Activated CD4-positive, alpha-beta memory T cell treated with anti-CD3 and anti-CD28 coated beads for 36 hours (primary cell): ENCODE data around the gene ACER1. TPM values are rescaled to one million over a fixed set of nuclear protein-coding genes. Genes with fewer than 3 reads are reported as not detected.
"Not testable (repeated sequence)": the region's sequence is repeated elsewhere in the genome, so short reads cannot be mapped to it uniquely, and the experiment has no call there.

Experiments used
- CTCF ChIA-PET: fragments of 350-600 bp; sonication (Branson Sonifier 250); formaldehyde crosslinking; loops from one replicate; lab custom pipeline; 2021; ENCODE audit warnings: antibody characterized with exemption, inconsistent platforms; lab: Charles Lee
- POLR2A ChIA-PET: fragments of 350-600 bp; sonication (Branson Sonifier 250); formaldehyde crosslinking; loops from one replicate; lab custom pipeline; 2021; ENCODE audit warnings: antibody characterized with exemption; lab: Charles Lee
- DNase-seq: peaks from one replicate; pipeline ENCODE4 v3.0.0-alpha.2; 2020
- H3K27ac Mint-ChIP-seq: one replicate; pipeline ENCODE4 v1.8.0; 2021; ENCODE audit warnings: mixed read lengths
- H3K27me3 Mint-ChIP-seq: one replicate; pipeline ENCODE4 v1.8.0; 2021; ENCODE audit warnings: mixed read lengths
- H3K36me3 Mint-ChIP-seq: one replicate; pipeline ENCODE4 v1.8.0; 2021; ENCODE audit warnings: mixed read lengths
- H3K4me1 Mint-ChIP-seq: one replicate; pipeline ENCODE4 v1.8.0; 2021; ENCODE audit warnings: low read depth, mixed read lengths
- H3K4me3 Mint-ChIP-seq: one replicate; pipeline ENCODE4 v1.8.0; 2021; ENCODE audit warnings: mild to moderate bottlenecking, mixed read lengths
- H3K9me3 Mint-ChIP-seq: one replicate; pipeline ENCODE4 v1.8.0; 2021; ENCODE audit warnings: mixed read lengths
- intact Hi-C: fragments of 100-400 bp; cut with micrococcal nuclease; formaldehyde crosslinking; loops from one replicate; pipeline ENCODE4 v1.15.1; 2023
- total RNA-seq, 2 experiments: library from RNA; stranded (reverse); gene quantifications; one replicate each; pipeline ENCODE4 v1.2.3, GENCODE V29; 2021

Gene ACER1
- total RNA-seq, 2 experiments from 2014 or later, result 0.14 TPM; not detected in 1

DNA sequence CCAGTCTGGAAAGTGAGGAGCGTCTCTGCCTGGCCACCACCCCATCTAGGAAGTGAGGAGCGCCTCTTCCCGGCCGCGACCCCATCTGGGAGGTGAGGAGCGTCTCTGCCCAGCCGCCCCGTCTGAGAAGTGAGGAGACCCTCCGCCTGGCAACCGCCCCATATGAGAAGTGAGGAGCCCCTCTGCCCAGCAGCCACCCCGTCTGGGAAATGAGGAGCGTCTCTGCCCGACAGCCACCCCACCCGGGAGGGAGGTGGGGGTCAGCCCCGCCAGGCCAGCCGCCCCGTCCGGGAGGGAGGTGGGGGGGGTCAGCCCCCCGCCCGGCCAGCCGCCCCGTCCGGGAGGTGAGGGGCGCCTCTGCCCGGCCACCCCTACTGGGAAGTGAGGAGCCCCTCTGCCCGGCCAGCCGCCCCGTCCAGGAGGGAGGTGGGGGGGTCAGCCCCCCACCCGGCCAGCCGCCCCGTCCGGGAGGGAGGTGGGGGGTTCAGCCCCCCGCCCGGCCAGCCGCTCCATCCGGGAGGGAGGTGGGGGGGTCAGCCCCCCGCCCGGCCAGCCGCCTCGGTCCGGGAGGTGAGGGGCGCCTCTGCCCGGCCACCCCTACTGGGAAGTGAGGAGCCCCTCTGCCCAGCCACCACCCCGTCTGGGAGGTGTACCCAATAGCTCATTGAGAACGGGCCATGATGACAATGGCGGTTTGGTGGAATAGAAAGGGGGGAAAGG, 22.1 kb upstream of the ACER1 start:
- H3K4me3 Mint-ChIP-seq, H3K4me1 Mint-ChIP-seq, POLR2A ChIA-PET, H3K36me3 Mint-ChIP-seq, intact Hi-C loops, H3K27me3 Mint-ChIP-seq, CTCF ChIA-PET, H3K9me3 Mint-ChIP-seq, DNase-seq, H3K27ac Mint-ChIP-seq: not testable (repeated sequence)

DNA sequence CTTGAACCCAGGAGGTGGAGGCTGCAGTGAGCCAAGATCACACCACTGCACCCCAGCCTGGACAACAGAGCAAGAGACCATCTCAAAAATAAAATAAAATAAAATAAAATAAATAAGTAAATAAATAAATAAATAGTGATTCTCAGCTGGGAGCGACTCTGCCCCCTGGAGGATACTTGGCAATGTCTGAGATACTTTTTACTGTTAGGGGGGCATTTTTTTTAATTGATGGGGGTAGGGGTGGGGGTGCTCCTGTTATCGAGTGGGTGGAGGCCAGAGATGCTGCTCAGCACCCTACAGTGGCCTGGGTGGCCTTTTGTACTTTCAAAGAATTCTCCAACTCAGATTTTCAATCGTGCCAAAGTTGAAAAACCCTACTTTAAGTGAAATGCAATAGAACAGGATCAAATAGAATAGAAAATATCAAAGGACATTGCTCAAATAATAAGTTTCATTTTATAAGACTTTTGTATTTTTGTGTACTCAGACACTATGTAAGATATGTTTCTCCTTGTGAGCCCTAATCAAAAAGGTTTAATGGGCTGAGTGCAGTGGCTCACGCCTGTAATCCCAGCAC, 20.8 kb upstream of the ACER1 start:
- H3K4me1 Mint-ChIP-seq, result no peaks in the 10 kb centered on the region
- CTCF ChIA-PET, result interaction anchor here (1.3 kb wide), 1 partner anchor 21 kb away, joined by 3 read pairs; no protein-coding TSS in a partner anchor
- H3K9me3 Mint-ChIP-seq, result no peaks in the 10 kb centered on the region
- no peaks in the 10 kb centered on the region for H3K27me3 Mint-ChIP-seq
- no peak for DNase-seq
- POLR2A ChIA-PET, result no interaction called here
- intact Hi-C loops, result no loop called here
- no peak overlapping the region for H3K4me3 Mint-ChIP-seq
- H3K36me3 Mint-ChIP-seq, result peaks cover 7% of the 10 kb centered on the region
- no peak overlapping the region for H3K27ac Mint-ChIP-seq

DNA sequence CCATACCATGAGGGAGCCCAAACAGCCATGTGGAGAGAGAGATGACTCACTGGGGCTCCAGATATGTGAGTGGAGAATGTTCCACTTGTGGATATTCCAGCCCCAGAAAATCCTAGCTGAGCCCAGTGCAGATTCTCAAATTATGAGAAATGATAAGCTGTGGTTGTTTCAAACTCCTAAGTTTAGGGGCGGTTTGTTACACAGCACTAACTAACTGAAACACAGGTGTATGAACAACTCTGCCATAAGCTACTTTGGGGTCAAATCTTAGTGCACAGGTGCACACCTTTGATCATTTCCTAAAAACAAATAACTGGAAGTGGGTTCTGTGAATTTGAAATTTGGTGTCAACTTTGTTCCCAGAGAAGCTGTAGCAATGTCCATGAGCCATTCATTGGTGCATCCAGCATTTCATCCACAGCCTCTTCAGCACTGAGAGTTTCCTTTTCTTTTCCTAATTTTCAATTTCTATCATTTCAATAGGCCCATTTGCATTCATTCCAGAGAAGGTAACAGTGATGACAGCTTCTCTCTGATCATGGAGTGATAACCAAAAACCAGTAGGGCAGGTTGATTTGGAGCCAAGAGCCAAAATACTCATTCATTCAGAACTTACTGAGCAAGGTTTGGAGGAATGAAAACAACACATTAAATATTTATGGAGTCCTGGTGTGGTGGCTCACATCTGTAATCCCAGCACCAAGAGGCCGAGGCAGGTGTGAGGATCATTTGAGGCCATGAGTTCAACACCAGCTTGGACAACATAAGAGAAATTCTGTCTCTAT, 19.2 kb upstream of the ACER1 start:
- no peak for DNase-seq
- Mint-ChIP-seq H3K9me3 (no peaks in the 10 kb centered on the region), H3K36me3 (peaks cover 9% of the 10 kb centered on the region), H3K27me3 (no peaks in the 10 kb centered on the region), H3K4me1 (no peaks in the 10 kb centered on the region), H3K27ac (no peak overlapping the region), H3K4me3 (no peak overlapping the region)
- intact Hi-C loops, result no loop called here
- ChIA-PET POLR2A (no interaction called here), CTCF (interaction anchor here (0.6 to 1.1 kb wide), 4 partner anchors 53 to 988 kb away, joined by 3 to 4 read pairs (median 3); no protein-coding TSS in a partner anchor)

DNA sequence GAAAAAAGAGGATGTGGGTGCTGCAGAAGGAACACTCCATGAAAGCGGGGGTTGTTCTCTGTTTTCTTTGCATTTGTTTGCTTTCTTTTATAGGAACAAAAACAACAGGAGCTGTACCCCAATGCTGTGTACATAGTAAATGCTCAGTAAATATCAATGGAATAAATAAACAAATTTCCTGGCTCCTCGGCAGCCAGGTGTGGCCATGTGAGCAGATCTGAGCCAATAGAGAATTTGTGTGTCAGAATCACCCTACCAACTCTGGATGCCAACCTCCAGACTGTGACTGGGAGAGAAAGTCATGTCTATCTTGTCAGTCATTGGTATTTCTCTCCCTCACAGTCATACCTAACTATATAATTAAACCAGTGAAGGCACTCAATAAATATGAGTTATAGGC, 17.3 kb upstream of the ACER1 start:
- intact Hi-C loops, result no loop called here
- Mint-ChIP-seq H3K36me3 (peaks cover 9% of the 10 kb centered on the region), H3K27me3 (no peaks in the 10 kb centered on the region), H3K4me3 (no peak overlapping the region), H3K4me1 (no peaks in the 10 kb centered on the region), H3K9me3 (no peaks in the 10 kb centered on the region), H3K27ac (no peak overlapping the region)
- no peak for DNase-seq
- ChIA-PET CTCF (no interaction called here), POLR2A (no interaction called here)

DNA sequence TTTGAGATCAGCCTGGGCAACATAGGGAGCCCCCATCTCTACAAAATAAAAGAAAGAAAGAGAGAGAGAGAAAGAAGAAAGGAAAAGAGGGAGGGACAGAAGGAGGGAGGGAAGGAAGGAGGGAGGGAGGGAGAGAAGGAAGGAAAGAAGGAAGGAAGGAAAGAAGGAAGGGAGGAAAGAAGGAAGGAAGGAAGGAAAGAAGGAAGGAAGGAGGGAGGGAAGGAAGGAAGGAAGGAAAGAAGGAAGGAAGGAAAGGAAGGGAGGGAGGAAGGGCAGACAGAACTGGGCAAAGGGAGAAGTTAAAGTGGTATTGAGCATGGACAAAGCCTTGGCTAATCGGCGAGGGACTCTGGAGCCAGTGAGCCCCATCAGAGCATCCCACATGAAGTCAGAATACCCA, 15.9 kb upstream of the ACER1 start:
- H3K4me3 Mint-ChIP-seq, H3K9me3 Mint-ChIP-seq, H3K4me1 Mint-ChIP-seq, DNase-seq, H3K27me3 Mint-ChIP-seq, intact Hi-C loops, H3K27ac Mint-ChIP-seq, CTCF ChIA-PET, POLR2A ChIA-PET, H3K36me3 Mint-ChIP-seq: not testable (repeated sequence)

DNA sequence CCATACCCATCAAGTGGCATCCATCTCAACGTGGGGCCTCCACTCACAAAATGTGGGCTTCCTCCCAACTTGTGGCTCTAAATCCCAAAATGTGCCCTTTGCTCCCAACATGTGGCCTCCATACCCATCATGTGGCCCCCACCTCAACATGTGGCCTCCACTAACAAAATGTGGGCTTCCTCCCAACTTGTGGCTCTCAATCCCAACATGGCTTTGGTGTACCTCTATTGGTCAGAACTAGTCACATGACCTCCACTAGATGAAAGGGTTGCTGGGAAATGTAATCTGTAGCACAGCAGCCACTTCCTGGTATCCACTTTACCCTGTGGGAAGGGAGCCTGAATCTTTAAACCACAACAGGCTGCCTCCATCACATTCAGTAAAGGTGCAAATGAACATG, 10.1 kb upstream of the ACER1 start:
- H3K4me3 Mint-ChIP-seq, result no peak overlapping the region
- POLR2A ChIA-PET, result no interaction called here
- intact Hi-C loops, result no loop called here
- no peak overlapping the region for H3K27ac Mint-ChIP-seq
- H3K4me1 Mint-ChIP-seq, result peaks cover 10% of the 10 kb centered on the region
- H3K36me3 Mint-ChIP-seq, result peaks cover 9% of the 10 kb centered on the region
- DNase-seq, result no peak
- CTCF ChIA-PET, result no interaction called here
- H3K9me3 Mint-ChIP-seq, result peaks cover 4% of the 10 kb centered on the region
- no peaks in the 10 kb centered on the region for H3K27me3 Mint-ChIP-seq

DNA sequence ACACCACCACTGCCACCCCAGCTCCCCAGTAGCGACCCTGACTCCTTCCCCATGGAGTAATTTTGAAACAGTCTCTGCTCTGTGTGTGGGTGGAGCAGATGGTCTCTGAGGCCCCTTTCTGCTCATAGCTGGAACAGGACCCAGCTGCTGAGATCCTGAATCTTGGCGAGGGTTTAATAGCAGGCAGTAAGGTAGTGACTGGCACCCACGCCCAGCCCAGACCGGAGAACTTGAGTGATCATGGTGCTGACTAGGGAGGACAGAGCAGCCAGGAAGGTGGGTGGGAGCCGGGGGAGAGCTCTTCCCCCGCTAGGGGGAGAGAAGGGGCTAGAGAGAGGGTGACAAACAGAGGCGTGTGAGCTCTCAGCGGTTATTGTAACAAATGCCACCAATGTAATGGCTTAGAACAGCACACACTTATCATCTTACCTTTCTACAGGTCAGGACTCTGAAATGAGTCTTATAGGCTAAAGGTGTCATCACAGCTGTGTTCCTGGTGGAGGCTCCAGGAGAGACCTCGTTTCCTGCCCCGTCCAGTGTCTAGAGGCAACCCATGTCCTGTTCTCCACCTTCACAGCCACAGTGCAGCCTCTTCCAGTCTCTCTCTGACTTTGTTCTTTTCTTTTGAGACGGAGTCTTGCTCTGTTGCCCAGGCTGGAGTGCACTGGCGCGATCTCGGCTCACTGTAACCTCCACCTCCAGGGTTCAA, 7.2 kb upstream of the ACER1 start:
- ChIA-PET CTCF (no interaction called here), POLR2A (no interaction called here)
- peaks cover 10% of the 10 kb centered on the region for H3K4me1 Mint-ChIP-seq
- intact Hi-C loops, result no loop called here
- H3K9me3 Mint-ChIP-seq, result peaks cover 4% of the 10 kb centered on the region
- H3K4me3 Mint-ChIP-seq, result no peak overlapping the region
- peak; percentile 33 for DNase-seq
- peaks cover 8% of the 10 kb centered on the region for H3K36me3 Mint-ChIP-seq
- no peaks in the 10 kb centered on the region for H3K27me3 Mint-ChIP-seq
- H3K27ac Mint-ChIP-seq, result no peak overlapping the region

DNA sequence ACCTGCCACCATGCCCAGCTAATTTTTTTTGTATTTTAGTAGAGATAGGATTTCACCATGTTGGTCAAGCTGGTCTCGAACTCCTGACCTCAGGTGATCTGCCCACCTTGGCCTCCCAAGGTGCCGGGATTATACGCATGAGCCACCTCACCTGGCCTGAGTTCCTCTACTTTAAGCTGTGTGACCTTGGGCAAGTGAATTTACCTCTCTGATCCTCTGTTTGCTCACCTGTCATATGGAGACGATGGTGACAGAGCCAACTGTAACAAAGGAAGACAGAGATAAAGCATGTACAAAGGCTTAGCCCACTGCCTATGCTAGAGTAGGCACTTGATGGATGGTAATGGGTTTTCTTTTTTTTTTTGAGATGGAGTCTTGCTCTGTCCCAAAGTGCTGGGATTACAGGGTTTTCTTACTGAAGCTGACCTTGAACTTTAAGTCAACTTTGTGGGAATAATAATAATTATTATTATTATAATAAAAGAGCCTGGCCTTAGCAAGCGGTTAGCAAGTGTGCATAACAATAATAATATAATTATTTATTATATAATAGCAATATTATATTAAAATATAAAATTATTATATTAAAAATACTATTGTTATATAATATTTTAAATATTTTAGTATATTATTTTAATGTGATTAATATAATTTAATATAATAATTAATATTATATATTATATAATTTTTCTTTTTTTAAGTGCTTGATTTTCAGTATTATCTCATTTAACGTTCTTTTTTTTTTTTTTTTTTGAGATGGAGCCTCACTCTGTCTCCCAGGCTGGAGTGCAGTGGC, 1.3 kb upstream of the ACER1 start:
- ChIA-PET POLR2A (no interaction called here), CTCF (no interaction called here)
- intact Hi-C loops, result no loop called here
- Mint-ChIP-seq H3K27me3 (no peaks in the 10 kb centered on the region), H3K27ac (no peak overlapping the region), H3K4me3 (no peak overlapping the region), H3K9me3 (peaks cover 4% of the 10 kb centered on the region), H3K36me3 (no peaks in the 10 kb centered on the region), H3K4me1 (no peaks in the 10 kb centered on the region)
- DNase-seq, result no peak

DNA sequence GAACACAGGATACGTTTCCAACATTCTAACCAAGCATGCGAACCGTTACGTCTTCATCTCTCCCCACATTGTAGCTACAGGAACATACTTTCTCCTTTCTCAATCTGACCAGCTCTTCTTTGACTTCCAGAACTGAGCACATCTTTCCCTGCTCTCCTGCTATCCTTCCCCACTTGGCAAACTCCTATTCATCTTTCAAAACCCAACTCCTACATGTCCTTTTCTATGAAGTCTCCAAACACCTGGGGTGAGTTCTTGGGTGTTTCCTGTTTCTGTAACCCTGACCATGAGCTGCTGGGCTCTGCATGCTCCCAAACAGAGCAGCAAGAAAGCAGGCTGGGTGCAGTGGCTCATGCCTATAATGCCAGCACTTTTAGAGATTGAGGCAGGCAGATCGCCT, 6.6 kb downstream of the ACER1 start:
- H3K27me3 Mint-ChIP-seq, result no peaks in the 10 kb centered on the region
- no peak for DNase-seq
- CTCF ChIA-PET, result interaction anchor here (0.7 to 1.0 kb wide), 2 partner anchors 27 to 33 kb away, joined by 3 to 4 read pairs; no protein-coding TSS in a partner anchor
- no peak overlapping the region for H3K4me3 Mint-ChIP-seq
- H3K4me1 Mint-ChIP-seq, result no peaks in the 10 kb centered on the region
- H3K27ac Mint-ChIP-seq, result no peak overlapping the region
- H3K36me3 Mint-ChIP-seq, result no peaks in the 10 kb centered on the region
- POLR2A ChIA-PET, result no interaction called here
- H3K9me3 Mint-ChIP-seq, result no peaks in the 10 kb centered on the region
- intact Hi-C loops, result no loop called here

DNA sequence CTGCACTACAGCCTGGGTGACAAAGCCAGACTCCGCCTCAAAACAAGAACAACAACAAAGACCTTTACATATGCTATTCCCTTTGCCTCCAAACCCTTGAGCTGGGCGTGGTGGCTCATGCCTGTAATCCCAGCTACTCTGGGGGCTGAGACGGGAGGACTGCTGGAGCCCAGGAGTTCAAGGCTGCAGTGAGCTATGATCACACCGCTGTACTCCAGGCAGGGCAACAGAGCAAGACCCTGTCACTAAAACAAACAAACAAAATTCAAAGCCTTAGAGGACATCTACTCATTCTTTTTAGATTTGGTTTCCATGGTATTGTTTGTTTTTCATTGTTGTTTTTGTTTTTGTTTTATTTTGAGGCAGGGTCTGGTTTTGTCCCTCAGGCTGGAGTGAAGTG, 7.8 kb downstream of the ACER1 start:
- no peaks in the 10 kb centered on the region for H3K4me1 Mint-ChIP-seq
- intact Hi-C loops, result no loop called here
- no peak for DNase-seq
- no peaks in the 10 kb centered on the region for H3K27me3 Mint-ChIP-seq
- no peaks in the 10 kb centered on the region for H3K36me3 Mint-ChIP-seq
- H3K27ac Mint-ChIP-seq, result no peak overlapping the region
- ChIA-PET CTCF (no interaction called here), POLR2A (no interaction called here)
- H3K9me3 Mint-ChIP-seq, result no peaks in the 10 kb centered on the region
- no peak overlapping the region for H3K4me3 Mint-ChIP-seq

DNA sequence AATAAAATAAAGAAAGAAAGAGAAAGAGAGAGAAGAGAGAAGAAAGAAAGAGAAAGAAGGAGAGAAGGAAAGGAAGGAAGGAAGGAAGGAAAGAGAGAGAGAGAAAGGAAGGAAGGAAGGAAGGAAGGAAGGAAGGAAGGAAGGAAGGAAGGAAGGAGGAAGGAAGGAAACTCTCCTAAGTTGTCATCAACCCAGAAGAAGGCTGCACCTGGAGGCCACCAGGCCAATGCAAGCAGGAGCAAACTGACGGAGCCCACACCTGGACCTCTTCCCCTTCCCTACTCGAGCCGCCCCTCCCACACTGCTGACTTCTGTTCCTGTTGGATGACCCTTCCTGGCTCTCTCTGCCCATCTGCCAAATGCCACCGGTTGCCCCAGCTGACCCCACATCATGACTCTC, 8.7 kb downstream of the ACER1 start:
- CTCF ChIA-PET, result no interaction called here
- no peaks in the 10 kb centered on the region for H3K4me1 Mint-ChIP-seq
- H3K27ac Mint-ChIP-seq, result no peak overlapping the region

More for the DNA sequence above, 8.7 kb downstream of the ACER1 start:
- intact Hi-C loops, result no loop called here
- Mint-ChIP-seq H3K36me3 (no peaks in the 10 kb centered on the region), H3K9me3 (no peaks in the 10 kb centered on the region), H3K27me3 (no peaks in the 10 kb centered on the region), H3K4me3 (no peak overlapping the region)
- no peak for DNase-seq
- POLR2A ChIA-PET, result no interaction called here
